ENCODE data around the gene TFDP1.
"Not testable (repeated sequence)": the region's sequence is repeated elsewhere in the genome, so short reads cannot be mapped to it uniquely, and the experiment has no call there.

The TFDP1 gene

GRCh38 chr13:113589251-113589960 is 4.9 kb downstream of the TFDP1 start:
- TF ChIP-seq CTCF (IDR thresholded peaks at IDR 0.05; ENCODE audit: insufficient read depth, low read depth, low read length, missing control alignments): no peak
- DNase-seq (ENCODE audit: low read depth): no peak
- no peak overlapping the region for H3K4me3 ChIP-seq (ENCODE audit: low read depth, low read length)

- no peak for DNase-seq (ENCODE audit: low read depth)
- no peak for TF ChIP-seq CTCF (IDR thresholded peaks at IDR 0.05; ENCODE audit: insufficient read depth, low read depth, low read length, missing control alignments)
Observed at GRCh38 chr13:113589961-113590339, 5.4 kb downstream of the TFDP1 start.

GRCh38 chr13:113591750-113592149 is 7.2 kb downstream of the TFDP1 start:
- DNase-seq (ENCODE audit: low read depth): no peak
- no peak overlapping the region for H3K4me3 ChIP-seq (ENCODE audit: low read depth, low read length)
- no peak for TF ChIP-seq CTCF (IDR thresholded peaks at IDR 0.05; ENCODE audit: insufficient read depth, low read depth, low read length, missing control alignments)

More at GRCh38 chr13:113589961-113590339, 5.4 kb downstream of the TFDP1 start:
- no peak overlapping the region for H3K4me3 ChIP-seq (ENCODE audit: low read depth, low read length)

GRCh38 chr13:113592571-113592970 is 8.0 kb downstream of the TFDP1 start:
- no peak for TF ChIP-seq CTCF (IDR thresholded peaks at IDR 0.05; ENCODE audit: insufficient read depth, low read depth, low read length, missing control alignments)
- no peak overlapping the region for H3K4me3 ChIP-seq (ENCODE audit: low read depth, low read length)
- no peak for DNase-seq (ENCODE audit: low read depth)

- not testable (repeated sequence) for H3K4me3 ChIP-seq (ENCODE audit: low read depth, low read length); DNase-seq (ENCODE audit: low read depth)
Observed at GRCh38 chr13:113594066-113594821, 9.7 kb downstream of the TFDP1 start.

- no peak overlapping the region for H3K4me3 ChIP-seq (ENCODE audit: low read depth, low read length)
- DNase-seq (ENCODE audit: low read depth): no peak
- no peak for TF ChIP-seq CTCF (IDR thresholded peaks at IDR 0.05; ENCODE audit: insufficient read depth, low read depth, low read length, missing control alignments)
Observed at GRCh38 chr13:113595131-113595530, 10.6 kb downstream of the TFDP1 start.

GRCh38 chr13:113596321-113597200 is 12.0 kb downstream of the TFDP1 start:
- TF ChIP-seq CTCF (IDR thresholded peaks at IDR 0.05; ENCODE audit: insufficient read depth, low read depth, low read length, missing control alignments): no peak
- DNase-seq (ENCODE audit: low read depth): no peak
- no peak overlapping the region for H3K4me3 ChIP-seq (ENCODE audit: low read depth, low read length)

All from GM12865 (cell line).